Erythroblast (primary cell): ENCODE results near the gene DOC2B.

Experiments used
- GATA1 ChIP-seq: IDR thresholded peaks from 2 replicates; pipeline ENCODE4 v1.6.1; 2011; ENCODE audit warnings: low read depth, mild to moderate bottlenecking, control low read depth, low read length, moderate library complexity
- POLR2A ChIP-seq: IDR thresholded peaks from 2 replicates; pipeline ENCODE4 v1.6.1; 2011; ENCODE audit warnings: mild to moderate bottlenecking, low read length

GRCh38 chr17:225551-225950 lies 44.1 kb upstream of the DOC2B start:
- TF ChIP-seq POLR2A, result no peak
- TF ChIP-seq GATA1, result no peak
